Fibroblast of the conjunctiva (primary cell): ENCODE data around the gene COL11A2.

Experiments used
- DNase-seq: peaks from one replicate; pipeline ENCODE4 v3.0.0-alpha.2; 2010; ENCODE audit warnings: low read depth

Gene COL11A2

GRCh38 chr6:33192671-33193602, 670 bp upstream of the COL11A2 start:
- no peak for DNase-seq

- DNase-seq = no peak
Measured at GRCh38 chr6:33191383-33192104, 723 bp downstream of the COL11A2 start.

GRCh38 chr6:33190504-33191107, 1.7 kb downstream of the COL11A2 start:
- no peak for DNase-seq

GRCh38 chr6:33189625-33190448, 2.4 kb downstream of the COL11A2 start:
- DNase-seq = no peak

- DNase-seq = no peak
Measured at GRCh38 chr6:33189164-33189563, 3.1 kb downstream of the COL11A2 start.

- DNase-seq = no peak
Measured at GRCh38 chr6:33187809-33188208, 4.5 kb downstream of the COL11A2 start.

GRCh38 chr6:33185654-33186187, 6.5 kb downstream of the COL11A2 start:
- no peak for DNase-seq

- no peak for DNase-seq
Measured at GRCh38 chr6:33185190-33185589, 7.1 kb downstream of the COL11A2 start.

GRCh38 chr6:33183071-33183683, 9.1 kb downstream of the COL11A2 start:
- DNase-seq = no peak

GRCh38 chr6:33181141-33181540, 11.1 kb downstream of the COL11A2 start:
- no peak for DNase-seq

- DNase-seq = no peak
Measured at GRCh38 chr6:33178755-33179475, 13.4 kb downstream of the COL11A2 start.

- DNase-seq = no peak
Measured at GRCh38 chr6:33177552-33178446, 14.5 kb downstream of the COL11A2 start.

- DNase-seq = no peak
Measured at GRCh38 chr6:33176906-33177305, 15.4 kb downstream of the COL11A2 start.

- DNase-seq = no peak
Measured at GRCh38 chr6:33175436-33176069, 16.7 kb downstream of the COL11A2 start.

- DNase-seq = no peak
Measured at GRCh38 chr6:33174784-33175183, 17.5 kb downstream of the COL11A2 start.

- no peak for DNase-seq
Measured at GRCh38 chr6:33173535-33174180, 18.6 kb downstream of the COL11A2 start.

GRCh38 chr6:33172688-33173534, 19.4 kb downstream of the COL11A2 start:
- DNase-seq = no peak
